Measurements from ENCODE around the gene ALDH3A1.

DNA sequence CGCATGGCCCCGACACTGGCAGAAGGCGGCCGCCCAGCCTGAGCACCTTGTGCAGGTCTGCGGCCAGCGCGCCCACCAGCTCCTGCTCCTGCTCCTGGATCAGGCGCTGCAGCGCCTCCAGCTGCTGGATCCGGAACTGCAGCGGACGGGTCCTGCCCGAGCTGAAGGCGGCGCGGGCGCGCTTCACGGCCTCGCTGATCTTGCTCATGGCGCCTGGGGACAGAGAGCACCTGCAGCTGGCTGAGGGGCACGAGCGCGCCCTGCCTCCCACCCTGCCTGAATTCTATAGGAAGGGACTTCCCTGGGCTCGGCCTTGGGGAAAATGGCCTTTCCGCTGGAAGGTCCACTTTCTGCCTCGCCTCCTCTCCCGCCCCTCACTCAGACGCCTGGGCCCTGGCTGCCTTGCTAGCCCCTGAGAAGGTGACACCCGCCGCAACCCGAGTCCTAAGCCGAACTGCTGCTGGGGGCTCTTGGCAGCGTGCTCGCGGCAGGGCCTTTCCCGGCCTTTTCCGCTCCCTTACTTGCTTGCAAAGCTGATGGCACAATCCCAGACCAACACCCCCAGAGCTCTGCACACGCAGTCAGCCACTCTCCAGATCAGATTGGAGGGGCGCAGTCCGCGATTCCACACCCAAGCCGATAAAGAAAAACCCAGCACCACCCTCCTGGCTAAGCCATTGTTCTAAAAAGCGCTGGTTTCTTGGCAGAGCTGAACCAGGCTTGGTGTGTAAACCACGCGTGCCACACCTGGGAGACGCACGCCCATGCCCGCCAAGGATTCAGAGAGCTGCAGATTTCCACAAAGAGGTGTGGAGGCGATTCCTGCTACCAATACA lies 3.0 kb downstream of the ALDH3A1 start:
- TF ChIP-seq, protein P1, sequence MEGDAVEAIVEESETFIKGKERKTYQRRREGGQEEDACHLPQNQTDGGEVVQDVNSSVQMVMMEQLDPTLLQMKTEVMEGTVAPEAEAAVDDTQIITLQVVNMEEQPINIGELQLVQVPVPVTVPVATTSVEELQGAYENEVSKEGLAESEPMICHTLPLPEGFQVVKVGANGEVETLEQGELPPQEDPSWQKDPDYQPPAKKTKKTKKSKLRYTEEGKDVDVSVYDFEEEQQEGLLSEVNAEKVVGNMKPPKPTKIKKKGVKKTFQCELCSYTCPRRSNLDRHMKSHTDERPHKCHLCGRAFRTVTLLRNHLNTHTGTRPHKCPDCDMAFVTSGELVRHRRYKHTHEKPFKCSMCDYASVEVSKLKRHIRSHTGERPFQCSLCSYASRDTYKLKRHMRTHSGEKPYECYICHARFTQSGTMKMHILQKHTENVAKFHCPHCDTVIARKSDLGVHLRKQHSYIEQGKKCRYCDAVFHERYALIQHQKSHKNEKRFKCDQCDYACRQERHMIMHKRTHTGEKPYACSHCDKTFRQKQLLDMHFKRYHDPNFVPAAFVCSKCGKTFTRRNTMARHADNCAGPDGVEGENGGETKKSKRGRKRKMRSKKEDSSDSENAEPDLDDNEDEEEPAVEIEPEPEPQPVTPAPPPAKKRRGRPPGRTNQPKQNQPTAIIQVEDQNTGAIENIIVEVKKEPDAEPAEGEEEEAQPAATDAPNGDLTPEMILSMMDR (IDR thresholded peaks at IDR 0.05), result peak; percentile 91 to 98 (median 97)
- no peak for TF ChIP-seq POLR2A (IDR thresholded peaks at IDR 0.05)
